ENCODE results near the gene LYRM1.
"Not testable (repeated sequence)": the region's sequence is repeated elsewhere in the genome, so short reads cannot be mapped to it uniquely, and the experiment has no call there.

Gene LYRM1

GRCh38 chr16:20937736-20938135 is 37.2 kb downstream of the LYRM1 start:
- DNase-seq (ENCODE audit: low spot score): no peak

GRCh38 chr16:20938426-20938825 is 37.9 kb downstream of the LYRM1 start:
- no peak for DNase-seq (ENCODE audit: low spot score)

- DNase-seq (ENCODE audit: low spot score): no peak
These were observed 39.0 kb downstream of the LYRM1 start for GRCh38 chr16:20939611-20940010.

GRCh38 chr16:20940871-20941635 is 40.5 kb downstream of the LYRM1 start:
- DNase-seq (ENCODE audit: low spot score): no peak

- no peak for DNase-seq (ENCODE audit: low spot score)
These were observed 41.0 kb downstream of the LYRM1 start for GRCh38 chr16:20941636-20941926.

- no peak for DNase-seq (ENCODE audit: low spot score)
These were observed 41.7 kb downstream of the LYRM1 start for GRCh38 chr16:20942256-20942655.

GRCh38 chr16:20944861-20945574 is 44.4 kb downstream of the LYRM1 start:
- no peak for DNase-seq (ENCODE audit: low spot score)

GRCh38 chr16:20945575-20945875 is 45.0 kb downstream of the LYRM1 start:
- not testable (repeated sequence) for DNase-seq (ENCODE audit: low spot score)

- DNase-seq (ENCODE audit: low spot score): no peak
These were observed 45.6 kb downstream of the LYRM1 start for GRCh38 chr16:20946015-20946629.

GRCh38 chr16:20948444-20948843 is 47.9 kb downstream of the LYRM1 start:
- no peak for DNase-seq (ENCODE audit: low spot score)

GRCh38 chr16:20949660-20950059 is 49.1 kb downstream of the LYRM1 start:
- no peak for DNase-seq (ENCODE audit: low spot score)

GRCh38 chr16:20950294-20950693 is 49.7 kb downstream of the LYRM1 start:
- no peak for DNase-seq (ENCODE audit: low spot score)

- no peak for DNase-seq (ENCODE audit: low spot score)
These were observed 51.8 kb downstream of the LYRM1 start for GRCh38 chr16:20952139-20952920.

GRCh38 chr16:20954574-20954973 is 54.0 kb downstream of the LYRM1 start:
- no peak for DNase-seq (ENCODE audit: low spot score)

GRCh38 chr16:20956319-20956718 is 55.7 kb downstream of the LYRM1 start:
- no peak for DNase-seq (ENCODE audit: low spot score)

GRCh38 chr16:20957153-20957552 is 56.6 kb downstream of the LYRM1 start:
- DNase-seq (ENCODE audit: low spot score): no peak

GRCh38 chr16:20960899-20961298 is 60.3 kb downstream of the LYRM1 start:
- DNase-seq (ENCODE audit: low spot score): no peak

GRCh38 chr16:20968765-20969164 is 68.2 kb downstream of the LYRM1 start:
- no peak for DNase-seq (ENCODE audit: low spot score)

- DNase-seq (ENCODE audit: low spot score): no peak
These were observed 68.8 kb downstream of the LYRM1 start for GRCh38 chr16:20969386-20969785.

GRCh38 chr16:20971401-20971800 is 70.8 kb downstream of the LYRM1 start:
- DNase-seq (ENCODE audit: low spot score): no peak

GRCh38 chr16:20973201-20973600 is 72.6 kb downstream of the LYRM1 start:
- not testable (repeated sequence) for DNase-seq (ENCODE audit: low spot score)
